HepG2 (cell line): ENCODE results near the gene GATAD2B. TPM values are rescaled to one million over a fixed set of nuclear protein-coding genes. Genes with fewer than 3 reads are reported as not detected.

ENCODE experiments used
- BORCS8-MEF2B ChIP-seq: sonication (generic); formaldehyde crosslinking; IDR thresholded peaks from 2 replicates; pipeline ENCODE4 v1.8.0; 2022; ENCODE audit warnings: mild to moderate bottlenecking, missing genetic modification reagents
- CCDC6 ChIP-seq: sonication (generic); formaldehyde crosslinking; IDR thresholded peaks from 2 replicates; pipeline ENCODE4 v1.8.1; 2022; ENCODE audit warnings: mild to moderate bottlenecking, missing genetic modification reagents, moderate library complexity
- CSRNP1 ChIP-seq: sonication (generic); formaldehyde crosslinking; IDR thresholded peaks from 2 replicates; pipeline ENCODE4 v1.8.1; 2023; ENCODE audit warnings: mild to moderate bottlenecking, missing genetic modification reagents
- FOXJ3 ChIP-seq: sonication (generic); formaldehyde crosslinking; IDR thresholded peaks from 2 replicates; pipeline ENCODE4 v1.4.0; 2020; ENCODE audit warnings: missing genetic modification reagents, mild to moderate bottlenecking, borderline replicate concordance
- GFI1 ChIP-seq: sonication (generic); formaldehyde crosslinking; IDR thresholded peaks from 2 replicates; pipeline ENCODE4 v1.5.0; 2020; ENCODE audit warnings: missing genetic modification reagents, mild to moderate bottlenecking, borderline replicate concordance
- JUN ChIP-seq: sonication (generic); formaldehyde crosslinking; IDR thresholded peaks from 2 replicates; pipeline ENCODE4 v1.4.0; 2020; ENCODE audit warnings: mild to moderate bottlenecking, missing genetic modification reagents
- KLF12 ChIP-seq: sonication (generic); formaldehyde crosslinking; IDR thresholded peaks from 2 replicates; pipeline ENCODE4 v1.4.0; 2020; ENCODE audit warnings: missing genetic modification reagents, borderline replicate concordance
- KMT2B ChIP-seq: IDR thresholded peaks from 2 replicates; pipeline ENCODE4 v1.6.1; 2016; ENCODE audit warnings: missing genetic modification reagents, missing compliant biosample characterization
- MED1 ChIP-seq: sonication (generic); formaldehyde crosslinking; IDR thresholded peaks from 2 replicates; pipeline ENCODE4 v1.4.0; 2020; ENCODE audit warnings: missing genetic modification reagents
- MLX ChIP-seq: IDR thresholded peaks from 2 replicates; pipeline ENCODE4 v1.6.1; 2016
- MTF2 ChIP-seq: sonication (generic); formaldehyde crosslinking; IDR thresholded peaks from 2 replicates; pipeline ENCODE4 v1.5.0; 2020; ENCODE audit warnings: missing genetic modification reagents, borderline replicate concordance
- NFYB ChIP-seq: sonication (generic); formaldehyde crosslinking; IDR thresholded peaks from 2 replicates; pipeline ENCODE4 v1.4.0; 2020; ENCODE audit warnings: missing genetic modification reagents
- ONECUT2 ChIP-seq: sonication (generic); formaldehyde crosslinking; IDR thresholded peaks from 2 replicates; pipeline ENCODE4 v1.4.0; 2020; ENCODE audit warnings: missing genetic modification reagents
- PPARG ChIP-seq: conservative IDR thresholded peaks from 2 replicates; pipeline ENCODE4 v1.6.1; 2016; ENCODE audit warnings: missing biosample characterization, missing genetic modification reagents
- SPEN ChIP-seq: sonication (generic); formaldehyde crosslinking; IDR thresholded peaks from 2 replicates; pipeline ENCODE4 v1.5.1; 2020; ENCODE audit warnings: low read depth, mild to moderate bottlenecking, missing genetic modification reagents
- ZBTB26 ChIP-seq: IDR thresholded peaks from 2 replicates; pipeline ENCODE4 v1.6.1; 2016; ENCODE audit warnings: missing compliant biosample characterization, missing genetic modification reagents, borderline replicate concordance
- ZEB1 ChIP-seq: IDR thresholded peaks from 2 replicates; pipeline ENCODE4 v1.6.1; 2012; ENCODE audit warnings: mild to moderate bottlenecking, low read depth, inconsistent platforms; ENCODE audit not compliant: insufficient replicate concordance
- ZNF12 ChIP-seq: sonication (generic); formaldehyde crosslinking; IDR thresholded peaks from 2 replicates; pipeline ENCODE4 v1.5.0; 2020; ENCODE audit warnings: missing genetic modification reagents
- ZNF138 ChIP-seq: sonication (generic); formaldehyde crosslinking; IDR thresholded peaks from 2 replicates; pipeline ENCODE4 v1.5.0; 2020; ENCODE audit warnings: mild to moderate bottlenecking, low read depth, missing genetic modification reagents
- ZNF430 ChIP-seq: sonication (generic); formaldehyde crosslinking; IDR thresholded peaks from 2 replicates; pipeline ENCODE4 v1.9.0; 2021; ENCODE audit warnings: mild to moderate bottlenecking, missing genetic modification reagents
- ZNF501 ChIP-seq: sonication (generic); formaldehyde crosslinking; IDR thresholded peaks from 2 replicates; pipeline ENCODE4 v1.5.1; 2020; ENCODE audit warnings: mild to moderate bottlenecking, moderate library complexity, missing genetic modification reagents
- ZNF556 ChIP-seq: sonication (generic); formaldehyde crosslinking; IDR thresholded peaks from 2 replicates; pipeline ENCODE4 v1.4.0; 2020; ENCODE audit warnings: mild to moderate bottlenecking, missing genetic modification reagents, borderline replicate concordance
- ZSCAN21 ChIP-seq: sonication (generic); formaldehyde crosslinking; IDR thresholded peaks from 2 replicates; pipeline ENCODE4 v1.8.0; 2022; ENCODE audit warnings: mild to moderate bottlenecking, missing genetic modification reagents, moderate library complexity, borderline replicate concordance
- ZXDC ChIP-seq: sonication (generic); formaldehyde crosslinking; IDR thresholded peaks from 2 replicates; pipeline ENCODE4 v1.5.0; 2020; ENCODE audit warnings: mild to moderate bottlenecking, missing genetic modification reagents
- polyA plus RNA-seq, 8 experiments: library from polyadenylated mRNA; depleted of rRNA in 3 of 8; stranded (reverse) in 7 of 8; unstranded in 1 of 8; fragments of >200 nt; fragmentation: Illumina TruSeq in 4 of 8; extraction: Trizol in 4 of 8; gene quantifications; 2 replicates each; pipeline versions ENCODE4 v1.2.1 to v1.2.3, GENCODE V29; 2011 to 2016; ENCODE audit warnings: low read depth in 4 of 8, missing spikeins in 1 of 8, mixed read lengths in 1 of 8; ENCODE audit not compliant: insufficient read depth in 1 of 8
- total RNA-seq, 5 experiments: library from RNA; depleted of rRNA; stranded (reverse); fragments of >200 nt; fragmentation: Illumina TruSeq; extraction: Trizol; gene quantifications; 2 replicates each; pipeline ENCODE4 v1.2.3, GENCODE V29; 2016; ENCODE audit warnings: low read depth in 1 of 5

GATAD2B gene
- total and polyA plus RNA-seq, 2 of the 13 experiments (the other 11 are each of a cell fraction or from before 2014, with no cell fraction given), result 3.2 to 5.2 TPM

- TF ChIP-seq CSRNP1 (0 out of 2 replicates have a peak, but pooled peaks have one; percentile 22), FOXJ3 (CRISPR knock-in tag) (peak; percentile 48; the same call in 1 of the 2 replicates), MTF2 (CRISPR knock-in tag) (no peak), GFI1 (CRISPR knock-in tag) (peak; percentile 47; the same call in 1 of the 2 replicates), ZSCAN21 (CRISPR knock-in tag) (peak; percentile 48; the same call in 1 of the 2 replicates), CCDC6 (CRISPR knock-in tag) (no peak), ZNF501 (CRISPR knock-in tag) (no peak), ZNF430 (CRISPR knock-in tag) (no peak), KMT2B (no peak), ZNF12 (CRISPR knock-in tag) (peak; percentile 49; the same call in 1 of the 2 replicates), MLX (CRISPR knock-in tag) (no peak), ZBTB26 (CRISPR knock-in tag) (0 out of 2 replicates have a peak, but pooled peaks have one; percentile 53), ZNF138 (no peak), KLF12 (CRISPR knock-in tag) (no peak), JUN (0 out of 2 replicates have a peak, but pooled peaks have one; percentile 41), ZNF556 (peak; percentile 39; the same call in 1 of the 2 replicates), BORCS8-MEF2B (CRISPR knock-in tag) (0 out of 2 replicates have a peak, but pooled peaks have one; percentile 29), MED1 (no peak), ZEB1 (peak; percentile 82), PPARG (CRISPR knock-in tag) (peak; percentile 56), NFYB (no peak), SPEN (CRISPR knock-in tag) (peak; percentile 8; the same call in 1 of the 2 replicates), ONECUT2 (CRISPR knock-in tag) (no peak), ZXDC (CRISPR knock-in tag) (no peak)
Observed at GRCh38 chr1:153768316-153769181, 154.2 kb downstream of the GATAD2B start (continued).
